HG02884 (cell line): ENCODE results near the gene OXA1L.
A peak's percentile ranks its signal among the peaks of the same experiment; 100 is the strongest.
"Not testable (repeated sequence)": the region's sequence is repeated elsewhere in the genome, so short reads cannot be mapped to it uniquely, and the experiment has no call there.

Experiments used
- ATAC-seq: cut with Tn5 transposase; IDR thresholded peaks from one replicate; pipeline ENCODE4 v1.9.1; 2021; ENCODE audit warnings: mild to moderate bottlenecking, moderate library complexity; ENCODE audit not compliant: unreplicated experiment

OXA1L gene

DNA sequence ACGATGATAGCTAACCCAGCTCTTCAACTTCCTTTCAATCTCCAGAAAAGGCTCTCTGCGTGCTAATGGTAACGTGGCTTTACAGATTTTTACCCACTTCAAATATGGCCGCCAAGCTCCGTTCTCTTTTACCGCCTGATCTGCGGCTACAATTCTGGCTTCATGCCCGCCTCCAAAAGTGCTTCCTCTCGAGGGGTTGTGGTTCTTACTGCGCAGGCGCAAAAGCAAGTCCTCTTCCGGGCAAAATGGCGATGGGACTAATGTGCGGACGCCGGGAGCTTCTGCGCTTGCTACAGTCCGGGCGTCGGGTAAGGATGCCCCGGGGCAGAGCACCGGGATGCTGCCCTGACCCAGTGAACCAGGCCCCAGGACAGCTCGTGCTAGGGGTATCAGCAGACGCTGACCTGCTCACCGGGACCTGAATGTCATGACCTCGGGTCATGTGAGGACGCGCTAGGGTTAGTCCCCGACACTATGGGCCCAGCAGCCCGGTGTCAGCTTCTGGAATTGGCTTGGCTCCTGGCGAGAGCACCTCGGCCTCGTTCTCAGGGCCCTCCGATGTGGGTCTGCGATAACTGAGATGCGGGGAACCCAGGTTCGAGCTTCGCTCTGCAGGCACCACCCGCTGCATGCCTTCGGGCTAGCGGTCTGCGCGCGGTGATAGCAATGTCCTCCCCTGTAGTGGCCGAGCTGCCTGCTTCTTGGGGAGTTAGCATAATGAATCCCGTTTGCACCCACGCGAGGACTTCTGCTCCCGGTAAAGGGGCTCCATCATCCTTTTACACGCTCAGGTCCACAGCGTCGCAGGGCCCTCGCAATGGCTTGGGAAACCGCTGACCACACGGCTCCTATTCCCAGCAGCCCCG is at the start of gene OXA1L:
TSS of gene OXA1L (plus strand) at position 232 of the 866 bp plus-strand sequence. CDS start at position 246, 14 bp downstream.
- peak; percentile 77 for ATAC-seq

- no peak for ATAC-seq
These were observed 48.4 kb upstream of the OXA1L start for GRCh38 chr14:22718091-22718490.

DNA sequence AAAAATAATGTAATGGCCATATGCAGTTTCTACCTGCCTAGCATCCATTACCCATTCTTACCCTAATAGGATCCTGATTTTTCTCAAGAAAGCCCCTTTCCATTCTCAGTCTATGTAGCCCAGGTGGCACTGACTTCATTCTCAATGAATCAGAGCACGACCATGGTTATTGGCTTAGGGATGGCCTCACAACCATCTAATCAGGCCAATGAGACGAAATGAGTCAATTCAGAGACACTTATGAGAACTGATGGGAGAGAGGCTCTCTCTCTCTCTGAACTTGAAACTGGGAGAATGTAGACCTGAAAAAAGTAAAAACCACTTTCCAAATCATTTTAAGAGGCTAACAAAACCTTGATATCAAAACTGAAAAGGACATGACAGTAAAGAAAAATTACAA is 45.3 kb upstream of the OXA1L start:
- ATAC-seq: no peak

DNA sequence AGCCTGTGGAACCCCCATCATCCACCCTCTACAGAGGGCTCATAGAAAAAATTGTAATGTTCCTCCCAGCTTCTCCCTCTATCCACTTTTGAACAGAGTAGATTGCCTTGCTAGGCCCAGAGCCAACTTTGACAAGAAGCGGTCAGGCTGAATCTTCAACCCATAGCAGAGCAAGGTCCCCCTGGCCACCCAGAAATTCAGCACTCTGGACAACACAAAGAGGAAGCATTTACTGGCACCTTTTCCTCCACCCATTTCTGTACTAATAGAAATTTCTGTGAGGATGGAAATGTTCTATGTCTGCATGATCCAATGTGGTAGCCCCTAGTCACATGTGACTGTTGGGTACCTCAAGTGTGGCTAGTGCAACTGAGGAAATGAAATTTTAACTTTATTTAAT is 42.7 kb upstream of the OXA1L start:
- ATAC-seq: no peak

DNA sequence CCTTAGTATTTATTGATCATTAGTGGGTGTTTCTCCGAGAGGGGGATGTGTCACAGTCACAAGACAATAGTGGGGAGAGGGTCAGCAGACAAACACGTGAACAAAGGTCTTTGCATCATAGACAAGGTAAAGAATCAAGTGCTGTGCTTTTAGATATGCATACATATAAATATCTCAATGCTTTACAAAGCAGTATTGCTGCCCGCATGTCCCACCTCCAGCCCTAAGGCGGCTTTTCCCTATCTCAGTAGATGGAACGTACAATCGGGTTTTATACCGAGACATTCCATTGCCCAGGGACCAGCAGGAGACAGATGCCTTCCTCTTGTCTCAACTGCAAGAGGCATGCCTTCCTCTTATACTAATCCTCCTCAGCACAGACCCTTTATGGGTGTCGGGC is 41.6 kb upstream of the OXA1L start:
- ATAC-seq: not testable (repeated sequence)

DNA sequence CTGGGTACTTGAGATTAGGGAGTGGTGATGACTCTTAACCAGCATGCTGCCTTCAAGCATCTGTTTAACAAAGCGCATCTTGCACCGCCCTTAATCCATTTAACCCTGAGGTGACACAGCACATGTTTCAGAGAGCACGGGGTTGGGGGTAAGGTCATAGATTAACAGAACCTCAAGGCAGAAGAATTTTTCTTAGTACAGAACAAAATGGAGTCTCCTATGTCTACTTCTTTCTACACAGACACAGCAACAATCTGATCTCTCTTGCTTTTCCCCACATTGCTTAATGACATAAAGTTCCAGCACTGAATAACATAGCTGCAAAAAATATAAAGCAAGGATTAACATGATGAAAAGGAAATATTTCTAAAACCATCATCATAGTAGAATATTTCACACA is 41.1 kb upstream of the OXA1L start:
- ATAC-seq: not testable (repeated sequence)

DNA sequence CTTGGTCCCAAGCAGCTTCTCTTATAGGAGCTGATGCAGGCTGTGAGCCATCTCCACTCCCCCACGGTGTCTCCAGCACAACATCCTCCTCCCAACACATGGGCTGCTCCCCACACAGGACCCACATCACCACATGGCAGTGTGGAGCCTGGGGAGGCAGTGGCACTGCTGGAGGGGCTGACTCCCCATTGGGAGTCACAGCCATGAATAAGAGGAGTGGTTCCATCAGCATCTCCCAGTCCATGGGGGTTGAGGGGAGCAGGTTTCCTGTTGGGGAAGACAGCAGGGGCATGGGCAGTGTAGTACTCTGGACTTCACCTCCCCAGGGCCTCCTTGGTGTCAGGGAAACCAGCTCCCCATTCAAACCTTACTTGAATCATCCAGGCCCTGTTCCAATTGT is 40.5 kb upstream of the OXA1L start:
- no peak for ATAC-seq

- not testable (repeated sequence) for ATAC-seq
These were observed 34.4 kb upstream of the OXA1L start for GRCh38 chr14:22732062-22732461.

DNA sequence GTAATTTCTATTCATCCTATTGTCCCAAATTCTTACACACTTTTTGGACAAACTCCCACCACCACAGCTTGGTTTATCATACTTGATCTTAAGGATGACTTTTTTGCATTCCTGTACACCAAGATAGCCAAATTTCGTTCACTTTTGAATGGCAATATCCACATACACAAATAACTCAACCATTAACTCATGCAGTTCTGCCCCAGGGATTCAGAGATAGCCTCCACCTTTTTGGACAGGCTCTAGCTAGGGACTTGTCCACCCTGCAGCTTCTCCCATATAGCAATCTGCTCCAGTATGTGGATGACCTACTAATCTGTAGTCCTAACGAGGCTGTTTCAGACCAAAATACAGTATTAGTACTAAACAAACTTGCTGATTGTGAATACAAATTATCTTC is 32.7 kb upstream of the OXA1L start:
- ATAC-seq: no peak

- ATAC-seq: no peak
These were observed 31.4 kb upstream of the OXA1L start for GRCh38 chr14:22735096-22735495.

DNA sequence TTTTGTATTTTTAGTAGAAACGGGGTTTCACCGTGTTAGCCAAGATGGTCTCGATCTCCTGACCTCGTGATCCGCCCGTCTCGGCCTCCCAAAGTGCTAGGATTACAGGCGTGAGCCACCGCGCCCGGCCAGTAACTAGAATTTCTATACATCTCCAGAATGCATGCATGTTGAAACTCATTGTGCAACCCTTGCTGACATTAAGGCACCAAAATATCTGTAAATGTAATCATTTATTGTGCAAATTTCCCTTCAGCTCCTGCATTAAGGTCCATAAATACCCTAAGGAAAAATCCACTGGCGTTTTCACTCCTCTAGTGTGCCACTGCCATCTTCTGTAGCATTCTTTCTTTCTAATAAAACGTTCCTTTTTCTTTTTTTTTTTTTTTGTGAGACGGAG is 30.1 kb upstream of the OXA1L start:
- ATAC-seq: not testable (repeated sequence)

- ATAC-seq: peak; percentile 69
These were observed 29.4 kb upstream of the OXA1L start for GRCh38 chr14:22737052-22737451.

GRCh38 chr14:22739423-22739822 is 27.1 kb upstream of the OXA1L start:
- ATAC-seq: no peak

DNA sequence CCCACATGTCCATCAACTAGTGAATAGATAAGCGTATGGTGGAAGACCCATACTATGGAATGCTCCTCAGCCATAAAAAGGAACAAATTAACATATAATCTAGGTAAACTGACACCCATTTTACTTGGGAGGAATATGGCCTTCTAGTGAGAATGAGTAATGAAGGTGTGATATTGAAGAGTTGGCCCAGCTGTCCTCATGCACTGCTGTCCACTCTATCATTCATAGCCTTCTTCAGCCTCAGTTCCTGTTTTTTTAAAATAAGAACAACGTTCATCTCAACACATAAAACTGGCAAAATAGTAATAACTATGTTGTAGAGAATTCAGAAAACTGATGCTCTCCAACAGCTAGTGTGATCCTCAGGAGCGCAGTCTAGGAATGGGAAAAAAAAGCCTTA is 26.5 kb upstream of the OXA1L start:
- ATAC-seq: no peak

- no peak for ATAC-seq
These were observed 18.7 kb upstream of the OXA1L start for GRCh38 chr14:22747769-22748168.

GRCh38 chr14:22748206-22748605 is 18.3 kb upstream of the OXA1L start:
- ATAC-seq: no peak

DNA sequence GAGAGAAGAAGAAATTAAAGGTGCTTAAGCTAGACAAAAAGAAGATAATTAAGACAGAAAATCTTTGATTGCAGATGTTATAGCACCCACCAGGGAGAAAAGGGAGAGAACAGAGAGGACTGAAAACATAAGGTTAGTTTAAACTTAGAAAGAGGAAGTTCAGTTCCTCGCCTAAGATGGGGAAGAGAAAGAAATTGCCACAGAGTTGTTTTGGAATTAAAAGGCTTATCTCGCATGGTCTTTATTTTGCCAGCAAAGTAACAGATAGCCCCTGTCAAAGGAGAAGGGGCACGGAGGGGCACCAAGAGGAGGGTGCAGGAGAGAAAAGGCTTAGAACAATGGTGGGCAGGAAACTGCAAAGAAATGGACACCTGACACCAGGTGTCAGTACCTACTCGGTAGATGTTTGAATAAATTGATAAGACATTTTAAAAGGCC is 17.8 kb upstream of the OXA1L start:
- ATAC-seq: no peak

DNA sequence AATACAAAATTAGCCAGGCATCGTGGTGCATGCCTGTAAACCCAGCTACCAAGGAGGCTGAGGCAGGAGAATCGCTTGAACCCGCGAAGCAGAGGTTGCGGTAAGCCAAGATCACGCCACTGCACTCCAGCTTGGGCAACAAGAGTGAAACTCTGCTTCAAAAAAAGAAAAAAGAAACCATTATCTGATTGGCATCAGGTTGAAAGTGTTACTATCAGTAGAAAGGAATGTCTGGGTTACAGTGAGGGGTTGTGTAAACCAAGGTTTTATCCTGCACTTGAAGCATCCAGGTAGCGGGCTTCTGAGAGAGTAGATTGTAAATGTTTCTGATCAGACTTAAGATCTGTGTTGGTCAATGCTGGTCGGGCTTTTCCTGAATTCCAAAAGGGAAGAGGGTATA is 14.1 kb upstream of the OXA1L start:
- ATAC-seq: no peak

DNA sequence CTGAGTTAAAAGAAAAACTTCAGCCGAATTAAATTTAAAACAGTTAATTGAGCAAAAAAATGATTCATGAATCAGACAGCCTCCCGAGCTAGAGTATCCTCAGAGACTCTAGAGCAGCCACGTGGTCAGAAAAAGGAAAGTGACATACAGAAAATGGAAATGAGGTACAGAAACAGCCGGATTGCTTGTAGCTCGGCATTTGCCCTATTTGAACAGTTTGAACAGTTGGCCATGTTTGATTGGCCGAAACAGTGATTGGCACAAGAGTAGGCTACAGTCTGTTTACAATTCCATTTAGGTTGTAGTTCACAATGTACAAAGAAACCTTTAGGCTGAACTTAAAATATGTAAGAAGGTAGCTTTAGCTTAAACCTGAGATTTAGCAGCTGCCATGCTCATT is 12.9 kb upstream of the OXA1L start:
- no peak for ATAC-seq

GRCh38 chr14:22757972-22758650 is 8.4 kb upstream of the OXA1L start:
- ATAC-seq: not testable (repeated sequence)

DNA sequence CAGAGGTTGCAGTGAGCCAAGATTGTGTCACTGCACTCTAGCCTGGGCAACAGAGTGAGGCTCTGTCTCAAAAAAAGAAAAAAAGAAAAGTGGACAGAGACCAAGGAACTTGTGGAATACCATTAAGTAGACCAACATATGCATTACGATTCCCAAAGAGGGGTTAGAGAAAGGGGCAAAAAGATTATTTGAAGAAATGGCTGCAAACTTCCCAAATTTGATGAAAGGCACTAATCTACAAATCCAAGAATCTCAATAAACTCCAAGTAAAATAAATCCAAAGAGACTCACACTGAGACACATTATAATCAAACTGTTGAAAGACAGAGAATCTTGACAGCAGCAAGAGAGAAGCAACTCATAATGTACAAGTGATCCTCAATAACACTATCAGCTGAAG is 4.8 kb upstream of the OXA1L start:
- ATAC-seq: no peak

- ATAC-seq: no peak
These were observed 2.1 kb upstream of the OXA1L start for GRCh38 chr14:22764382-22764781.
